Neuronal stem cell (in vitro differentiated cells): Measurements from ENCODE around the gene RCOR3.

Experiments
- DNase-seq: peaks from one replicate; pipeline ENCODE4 v3.0.0-alpha.2; 2013; ENCODE audit warnings: low spot score
- H2AFZ ChIP-seq: one replicate; pipeline ENCODE4 v1.6.1; 2013; ENCODE audit warnings: mild to moderate bottlenecking, low read length, inconsistent platforms
- H2AK5ac ChIP-seq: 2 replicates; pipeline ENCODE4 v1.6.1; 2013; ENCODE audit warnings: low read depth, mild to moderate bottlenecking, inconsistent platforms, low read length, moderate library complexity, mixed read lengths
- H2BK120ac ChIP-seq: 2 replicates; pipeline ENCODE4 v1.6.1; 2013; ENCODE audit warnings: low read depth, mild to moderate bottlenecking, inconsistent platforms, low read length, moderate library complexity, mixed read lengths
- H2BK12ac ChIP-seq: one replicate; pipeline ENCODE4 v1.6.1; 2013; ENCODE audit warnings: low read length, inconsistent platforms
- H2BK15ac ChIP-seq: 2 replicates; pipeline ENCODE4 v1.6.1; 2013; ENCODE audit warnings: mild to moderate bottlenecking, low read length, inconsistent platforms, mixed read lengths
- H2BK5ac ChIP-seq: one replicate; pipeline ENCODE4 v1.6.1; 2013; ENCODE audit warnings: inconsistent platforms, mild to moderate bottlenecking, low read length, moderate library complexity
- H3K14ac ChIP-seq: one replicate; pipeline ENCODE4 v1.6.1; 2013; ENCODE audit warnings: low read length, inconsistent platforms
- H3K18ac ChIP-seq: 2 replicates; pipeline ENCODE4 v1.6.1; 2013; ENCODE audit warnings: low read length, inconsistent platforms
- H3K23ac ChIP-seq: 2 replicates; pipeline ENCODE4 v1.6.1; 2013; ENCODE audit warnings: low read depth, mild to moderate bottlenecking, mixed read lengths, low read length, inconsistent platforms; ENCODE audit not compliant: poor library complexity
- H3K27ac ChIP-seq: replicated peaks from 3 replicates; pipeline ENCODE4 v1.5.1; 2013; ENCODE audit warnings: low read length, inconsistent platforms
- H3K27me3 ChIP-seq, 3 experiments: 2 replicates each; pipeline ENCODE4 v1.6.1; 2013; ENCODE audit warnings: low read length in 3 of 3, mild to moderate bottlenecking in 2 of 3, inconsistent platforms in 1 of 3, low read depth in 1 of 3, mixed read lengths in 1 of 3, moderate library complexity in 1 of 3; ENCODE audit not compliant: control insufficient read depth in 3 of 3, insufficient read depth in 3 of 3
- H3K36me3 ChIP-seq, 2 donors: replicated peaks in 1 of 2; 2 replicates each; pipeline ENCODE4 v1.6.1; 2013; ENCODE audit warnings: low read length in 2 of 2; ENCODE audit not compliant: control insufficient read depth in 2 of 2, insufficient read depth in 2 of 2
- H3K4ac ChIP-seq: 2 replicates; pipeline ENCODE4 v1.6.1; 2013; ENCODE audit warnings: inconsistent platforms, mild to moderate bottlenecking, low read length, moderate library complexity
- H3K4me1 ChIP-seq, 2 donors: 1 replicate in 1 of 2; 2 replicates in 1 of 2; pipeline ENCODE4 v1.6.1; 2013; ENCODE audit warnings: low read length in 2 of 2, low read depth in 1 of 2; ENCODE audit not compliant: control insufficient read depth in 2 of 2, insufficient read depth in 1 of 2
- H3K4me2 ChIP-seq: one replicate; pipeline ENCODE4 v1.6.1; 2013; ENCODE audit warnings: mild to moderate bottlenecking, low read length, inconsistent platforms; ENCODE audit not compliant: insufficient read depth, poor library complexity, severe bottlenecking
- H3K4me3 ChIP-seq, 2 donors: 2 replicates each; pipeline ENCODE4 v1.5.1; 2013; ENCODE audit warnings: low read length in 2 of 2, mild to moderate bottlenecking in 2 of 2, inconsistent platforms in 1 of 2, moderate library complexity in 1 of 2
- H3K79me1 ChIP-seq: one replicate; pipeline ENCODE4 v1.6.1; 2013; ENCODE audit warnings: low read depth, mild to moderate bottlenecking, inconsistent platforms, low read length, moderate library complexity
- H3K9ac ChIP-seq: one replicate; pipeline ENCODE4 v1.6.1; 2013; ENCODE audit warnings: mild to moderate bottlenecking, low read depth, low read length, inconsistent platforms; ENCODE audit not compliant: poor library complexity
- H3K9me3 ChIP-seq, 2 donors: replicated peaks in 1 of 2; 2 replicates each; pipeline versions ENCODE3 to v1.6.1; 2013; ENCODE audit warnings: low read length in 2 of 2, mild to moderate bottlenecking in 2 of 2, inconsistent platforms in 1 of 2, low read depth in 1 of 2, mixed read lengths in 1 of 2, moderate library complexity in 1 of 2; ENCODE audit not compliant: control insufficient read depth in 2 of 2, insufficient read depth in 1 of 2
- H4K8ac ChIP-seq: one replicate; pipeline ENCODE4 v1.6.1; 2013; ENCODE audit warnings: low read depth, mild to moderate bottlenecking, inconsistent platforms, low read length, moderate library complexity
- H4K91ac ChIP-seq: one replicate; pipeline ENCODE4 v1.6.1; 2013; ENCODE audit warnings: low read length, low read depth, mild to moderate bottlenecking, inconsistent platforms; ENCODE audit not compliant: poor library complexity
- WGBS, 2 donors: extraction: QIAGEN DNeasy Blood & Tissue Kit; methylation state at CpG; one replicate each; pipeline ENCODE4 v1.1.7; 2013; ENCODE audit warnings: missing lambda C conversion rate in 2 of 2, mixed read lengths in 1 of 2; ENCODE audit not compliant: insufficient read length in 2 of 2, insufficient replicate concordance in 1 of 2; ENCODE audit errors: extremely low coverage in 2 of 2; 5-methylcytosine and 5-hydroxymethylcytosine counted together

The RCOR3 gene

GRCh38 chr1:211343607-211344006 lies 84.4 kb downstream of the RCOR3 start:
- Histone ChIP-seq H2BK5ac (no peak overlapping the region), H3K4me1 (peaks cover 1 to 6% of the 10 kb centered on the region in 2 donors), H3K36me3 (no peaks in the 10 kb centered on the region), H3K18ac (no peak overlapping the region), H3K4me3 (no peak overlapping the region), H3K79me1 (peaks cover 5% of the 10 kb centered on the region), H4K8ac (no peak overlapping the region), H3K23ac (no peak overlapping the region), H2BK120ac (no peak overlapping the region), H3K27me3 (no peaks in the 10 kb centered on the region), H3K14ac (no peak overlapping the region), H3K9ac (no peak overlapping the region), H2AK5ac (no peak overlapping the region), H3K27ac (no peak overlapping the region), H2BK15ac (no peak overlapping the region), H2AFZ (no peak overlapping the region), H2BK12ac (no peak overlapping the region), H3K9me3 (peaks cover 0 to 1% of the 10 kb centered on the region in 2 donors), H4K91ac (no peak overlapping the region), H3K4ac (no peak overlapping the region), H3K4me2 (no peak overlapping the region)
- no peak for DNase-seq
- WGBS, 2 donors: no CpG with 5 or more reads among the region's 4 CpGs

GRCh38 chr1:211344152-211344618 lies 85.0 kb downstream of the RCOR3 start:
- no peak for DNase-seq
- Histone ChIP-seq H3K18ac (no peak overlapping the region), H3K4me1 (peaks cover 1 to 6% of the 10 kb centered on the region in 2 donors), H4K8ac (no peak overlapping the region), H2BK12ac (no peak overlapping the region), H2AK5ac (no peak overlapping the region), H3K4ac (no peak overlapping the region), H2BK5ac (no peak overlapping the region), H4K91ac (no peak overlapping the region), H2AFZ (no peak overlapping the region), H3K4me3 (no peak overlapping the region), H3K27me3 (no peaks in the 10 kb centered on the region), H3K4me2 (no peak overlapping the region), H3K9ac (no peak overlapping the region), H3K36me3 (no peaks in the 10 kb centered on the region), H3K23ac (no peak overlapping the region), H3K9me3 (peaks cover 0 to 1% of the 10 kb centered on the region in 2 donors), H3K27ac (no peak overlapping the region), H2BK15ac (no peak overlapping the region), H3K79me1 (peaks cover 5% of the 10 kb centered on the region), H2BK120ac (no peak overlapping the region), H3K14ac (no peak overlapping the region)
- no CpG with 5 or more reads among the region's 6 CpGs for WGBS, 2 donors

GRCh38 chr1:211345719-211346118 lies 86.6 kb downstream of the RCOR3 start:
- H3K23ac ChIP-seq: no peak overlapping the region
- H3K27ac ChIP-seq: no peak overlapping the region
- H3K4me3 ChIP-seq: no peak overlapping the region
- no peak overlapping the region for H4K91ac ChIP-seq
- no peaks in the 10 kb centered on the region for H3K36me3 ChIP-seq
- H3K9me3 ChIP-seq: peaks cover 0 to 1% of the 10 kb centered on the region in 2 donors
- no peak overlapping the region for H3K18ac ChIP-seq
- no peak overlapping the region for H2AK5ac ChIP-seq
- no peaks in the 10 kb centered on the region for H3K27me3 ChIP-seq
- no peak overlapping the region for H2BK5ac ChIP-seq
- no peak overlapping the region for H2BK15ac ChIP-seq
- peaks cover 1 to 6% of the 10 kb centered on the region in 2 donors for H3K4me1 ChIP-seq
- WGBS, 2 donors: no CpG with 5 or more reads among the region's 2 CpGs
- H2BK120ac ChIP-seq: no peak overlapping the region
- no peak overlapping the region for H4K8ac ChIP-seq
- H3K9ac ChIP-seq: no peak overlapping the region
- no peak overlapping the region for H3K4me2 ChIP-seq
- DNase-seq: peak; percentile 18
- H3K4ac ChIP-seq: no peak overlapping the region
- H2BK12ac ChIP-seq: no peak overlapping the region
- peak overlapping the region; percentile 48 for H2AFZ ChIP-seq
- H3K14ac ChIP-seq: no peak overlapping the region
- H3K79me1 ChIP-seq: peaks cover 3% of the 10 kb centered on the region

GRCh38 chr1:211347077-211347844 lies 88.1 kb downstream of the RCOR3 start:
- H3K14ac ChIP-seq: no peak overlapping the region
- no peaks in the 10 kb centered on the region for H3K36me3 ChIP-seq
- H3K4me3 ChIP-seq: no peak overlapping the region
- peaks cover 1 to 2% of the 10 kb centered on the region in 2 donors for H3K9me3 ChIP-seq
- H4K91ac ChIP-seq: no peak overlapping the region
- H3K27me3 ChIP-seq: no peaks in the 10 kb centered on the region
- no peak overlapping the region for H3K27ac ChIP-seq
- H2AFZ ChIP-seq: no peak overlapping the region
- no peak overlapping the region for H4K8ac ChIP-seq
- no peak overlapping the region for H2BK15ac ChIP-seq
- no peak overlapping the region for H3K18ac ChIP-seq
- H3K9ac ChIP-seq: peak overlapping the region; percentile 7
- H3K4ac ChIP-seq: no peak overlapping the region
- DNase-seq: no peak
- no peak overlapping the region for H3K4me2 ChIP-seq
- no peak overlapping the region for H3K23ac ChIP-seq
- H3K4me1 ChIP-seq: peaks cover 1 to 6% of the 10 kb centered on the region in 2 donors
- H3K79me1 ChIP-seq: no peaks in the 10 kb centered on the region
- H2AK5ac ChIP-seq: no peak overlapping the region
- no peak overlapping the region for H2BK5ac ChIP-seq
- H2BK120ac ChIP-seq: no peak overlapping the region
- WGBS, 2 donors: no CpG with 5 or more reads among the region's 4 CpGs
- no peak overlapping the region for H2BK12ac ChIP-seq
